Glomerular visceral epithelial cell (primary cell): ENCODE results near the gene LUZP1.

Experiments
- DNase-seq: peaks from one replicate; pipeline ENCODE4 v3.0.0-alpha.2; 2016; ENCODE audit errors: extremely low spot score

The LUZP1 gene

DNA sequence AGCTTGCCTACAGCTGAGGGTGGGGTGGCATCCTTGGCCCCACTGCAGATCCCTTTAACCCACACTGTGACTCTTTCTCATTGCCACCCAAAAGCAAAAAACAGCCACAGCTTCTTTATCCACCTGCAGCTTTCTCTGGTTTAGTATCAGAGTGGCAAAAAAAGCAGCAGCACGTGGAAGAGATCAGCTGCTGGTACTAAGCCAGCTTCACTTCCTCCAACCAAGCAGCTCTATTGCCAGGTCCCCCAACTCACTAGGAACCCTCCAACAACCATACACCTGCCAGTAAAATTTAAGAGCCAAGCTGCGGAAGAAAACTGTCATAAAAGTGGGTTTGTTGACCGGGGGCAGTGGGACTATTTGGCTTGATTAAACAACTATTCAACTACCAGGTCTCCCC is 83.0 kb downstream of the LUZP1 start:
- DNase-seq = no peak

- DNase-seq = no peak
These were observed 83.8 kb downstream of the LUZP1 start for GRCh38 chr1:23084880-23085279.

- DNase-seq = no peak
These were observed 84.8 kb downstream of the LUZP1 start for GRCh38 chr1:23083714-23084480.

DNA sequence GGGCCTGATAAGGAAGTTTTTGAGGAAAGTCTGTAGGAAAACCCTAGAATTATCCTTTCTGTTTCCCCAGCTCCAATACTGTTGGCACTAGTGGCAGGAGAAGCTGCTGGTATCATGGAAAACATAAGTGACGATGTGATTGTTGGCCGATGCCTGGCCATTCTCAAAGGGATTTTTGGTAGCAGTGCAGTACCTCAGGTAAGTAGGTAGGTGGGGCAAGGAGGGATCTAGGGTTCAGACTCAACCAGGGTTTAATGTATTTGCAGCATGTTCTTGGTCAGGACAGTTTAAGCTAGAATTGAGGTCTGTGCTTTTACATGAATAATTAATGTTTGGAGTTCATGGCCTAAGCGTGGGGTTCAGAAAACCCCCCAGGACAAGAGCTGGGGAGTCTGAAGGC is 87.3 kb downstream of the LUZP1 start:
- DNase-seq = no peak

- DNase-seq = no peak
These were observed 87.8 kb downstream of the LUZP1 start for GRCh38 chr1:23080885-23081284.

DNA sequence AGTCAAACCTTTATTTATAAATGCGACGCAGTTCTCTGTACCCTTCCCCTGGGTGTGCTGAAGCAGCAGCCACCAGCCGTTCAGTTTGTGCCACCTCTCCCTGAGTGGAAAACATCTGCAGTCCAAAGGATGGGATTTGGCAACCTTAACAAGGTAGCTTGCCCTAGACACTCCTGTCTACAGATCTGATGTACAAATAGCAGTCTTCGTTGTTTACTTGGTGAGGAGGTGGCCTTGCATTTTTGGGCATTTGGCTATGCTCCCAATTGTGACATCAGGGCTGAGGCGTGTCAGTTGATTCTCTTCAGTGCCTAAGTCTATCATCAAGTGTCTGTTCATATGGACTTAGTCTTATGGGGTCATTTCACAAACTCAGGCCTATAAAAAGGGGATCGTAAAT is 89.6 kb downstream of the LUZP1 start:
- DNase-seq = no peak

DNA sequence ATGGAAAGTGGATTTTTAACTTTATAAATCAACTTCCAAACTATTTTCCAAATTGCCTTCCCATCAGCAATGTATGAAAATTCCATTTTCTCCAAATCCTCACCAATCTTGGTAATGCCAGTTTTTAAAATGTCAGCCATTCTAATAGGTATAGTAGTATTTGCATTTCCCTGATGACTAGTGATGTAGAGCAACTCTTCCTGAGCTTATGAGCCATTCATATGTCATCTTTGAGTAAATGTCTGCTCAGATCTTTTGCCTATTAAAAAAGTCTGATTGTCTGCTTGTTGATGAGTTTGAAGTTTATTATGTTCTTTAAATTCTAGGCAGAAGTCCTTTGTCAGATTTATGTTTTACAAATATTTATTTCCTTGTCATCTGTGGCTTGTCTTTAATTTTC is 94.6 kb downstream of the LUZP1 start:
- DNase-seq = no peak

GRCh38 chr1:23069675-23070074 is 99.0 kb downstream of the LUZP1 start:
- no peak for DNase-seq

DNA sequence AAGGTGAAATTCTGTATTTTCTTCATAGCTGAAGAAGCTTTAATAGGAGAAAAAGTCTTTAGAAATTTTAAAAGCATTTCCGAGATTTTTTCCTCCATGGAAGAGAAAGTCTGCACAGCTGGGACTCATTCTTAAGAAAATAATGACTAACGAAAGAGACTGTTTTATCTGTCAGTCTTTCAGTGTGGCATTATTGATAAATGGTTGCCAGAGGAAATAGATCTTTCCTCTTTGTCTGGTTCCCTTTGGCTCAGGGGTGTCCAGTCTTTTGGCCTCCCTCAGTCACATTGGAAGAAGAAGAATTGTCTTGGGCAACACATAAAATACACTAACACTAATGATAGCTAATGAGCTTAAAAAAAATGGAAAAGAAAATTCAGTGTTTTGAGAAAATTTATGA is 99.5 kb downstream of the LUZP1 start:
- no peak for DNase-seq

- no peak for DNase-seq
These were observed 102.6 kb downstream of the LUZP1 start for GRCh38 chr1:23066075-23066474.

- DNase-seq = no peak
These were observed 103.3 kb downstream of the LUZP1 start for GRCh38 chr1:23065385-23065784.

- DNase-seq = no peak
These were observed 106.4 kb downstream of the LUZP1 start for GRCh38 chr1:23062271-23062670.

DNA sequence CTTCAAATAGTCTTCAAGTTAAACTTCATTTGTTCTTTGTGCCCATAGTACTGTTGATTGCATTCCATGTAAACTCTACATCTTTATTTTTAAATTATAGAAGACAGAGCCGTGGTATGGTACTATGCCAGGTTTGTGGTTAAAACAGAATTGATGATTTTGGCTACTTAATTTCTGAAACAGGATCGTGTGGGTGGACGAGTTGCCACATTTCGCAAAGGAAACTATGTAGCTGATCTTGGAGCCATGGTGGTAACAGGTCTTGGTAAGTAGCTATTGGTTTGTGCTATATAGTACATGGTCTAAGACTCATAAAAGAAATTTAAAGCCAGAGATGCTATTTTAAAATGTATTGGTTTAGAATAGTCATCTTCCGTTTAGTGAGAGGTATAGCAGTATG is 111.4 kb downstream of the LUZP1 start:
- DNase-seq = no peak

- DNase-seq = no peak
These were observed 117.3 kb downstream of the LUZP1 start for GRCh38 chr1:23051290-23051909.

DNA sequence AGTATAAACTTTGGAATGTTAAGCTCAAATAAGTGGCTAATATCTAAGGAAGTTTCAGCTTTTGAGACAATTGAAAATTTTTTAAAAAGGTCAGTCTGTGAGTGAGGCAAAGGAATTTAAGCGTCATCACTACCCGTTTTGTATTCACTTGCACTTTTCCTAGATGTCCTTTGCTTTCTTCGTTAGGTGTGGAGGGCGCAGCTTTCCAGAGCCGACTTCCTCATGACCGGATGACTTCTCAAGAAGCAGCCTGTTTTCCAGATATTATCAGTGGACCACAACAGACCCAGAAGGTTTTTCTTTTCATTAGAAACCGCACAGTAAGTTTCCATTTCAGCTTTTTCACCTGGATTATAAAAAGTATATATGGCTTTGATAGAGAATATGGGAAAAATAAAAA is 118.5 kb downstream of the LUZP1 start:
- no peak for DNase-seq

GRCh38 chr1:23044035-23044434 is 124.6 kb downstream of the LUZP1 start:
- DNase-seq = no peak

- DNase-seq = no peak
These were observed 128.1 kb downstream of the LUZP1 start for GRCh38 chr1:23040509-23040908.

DNA sequence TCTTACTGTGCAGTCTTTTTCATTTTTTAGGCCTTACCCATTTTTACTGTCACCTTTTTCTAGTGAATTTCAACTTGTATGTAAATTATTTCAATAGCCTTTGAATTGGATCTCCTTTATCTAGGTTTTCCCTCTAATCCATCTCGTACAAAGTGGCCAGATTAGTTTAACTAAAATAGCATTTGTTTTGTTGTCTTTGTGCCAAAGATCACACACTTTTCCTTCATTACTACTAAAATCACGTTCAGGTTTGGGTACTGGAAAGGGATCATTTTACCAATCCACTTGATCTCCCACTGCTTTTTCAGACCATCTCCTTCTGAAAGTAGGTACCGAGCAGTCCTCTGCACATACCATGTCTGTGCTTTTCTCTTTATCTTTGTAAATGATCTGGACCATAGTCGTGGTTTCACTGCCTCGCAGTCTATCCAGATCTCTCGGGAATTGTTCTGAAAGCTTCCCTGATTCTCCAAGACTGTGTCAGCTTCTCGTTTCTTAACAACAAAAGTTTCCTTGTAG is 129.3 kb downstream of the LUZP1 start:
- no peak for DNase-seq

GRCh38 chr1:23037081-23037740 is 131.4 kb downstream of the LUZP1 start:
- no peak for DNase-seq

GRCh38 chr1:23035823-23036452 is 132.7 kb downstream of the LUZP1 start:
- DNase-seq = no peak
